HG03460 (cell line): ENCODE measurements around the gene GRAMD1B.

ENCODE experiments used
- ATAC-seq: cut with Tn5 transposase; IDR thresholded peaks from one replicate; pipeline ENCODE4 v1.9.1; 2021; ENCODE audit not compliant: unreplicated experiment

The GRAMD1B gene

DNA sequence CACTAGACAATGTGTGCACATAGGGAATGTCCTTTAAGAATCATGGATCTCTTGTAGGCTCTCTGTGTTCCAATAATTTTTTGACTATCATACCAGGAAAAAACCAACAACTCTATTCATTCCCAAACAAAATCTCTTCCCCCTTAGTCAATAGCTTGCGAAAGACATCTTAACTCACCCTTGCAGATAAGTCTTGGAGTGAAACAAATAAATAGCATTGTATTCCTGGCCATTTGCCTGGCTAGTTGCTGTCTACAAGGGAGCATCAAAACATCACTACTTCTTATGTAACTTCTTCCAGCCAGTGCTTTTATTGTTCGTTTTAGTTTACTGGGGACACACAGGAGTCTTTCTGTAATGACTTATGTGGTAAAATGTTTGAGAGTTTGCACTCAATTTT, 194.9 kb downstream of the GRAMD1B start:
- no peak for ATAC-seq

GRCh38 chr11:123628936-123629683, 199.0 kb downstream of the GRAMD1B start:
- ATAC-seq, result no peak

DNA sequence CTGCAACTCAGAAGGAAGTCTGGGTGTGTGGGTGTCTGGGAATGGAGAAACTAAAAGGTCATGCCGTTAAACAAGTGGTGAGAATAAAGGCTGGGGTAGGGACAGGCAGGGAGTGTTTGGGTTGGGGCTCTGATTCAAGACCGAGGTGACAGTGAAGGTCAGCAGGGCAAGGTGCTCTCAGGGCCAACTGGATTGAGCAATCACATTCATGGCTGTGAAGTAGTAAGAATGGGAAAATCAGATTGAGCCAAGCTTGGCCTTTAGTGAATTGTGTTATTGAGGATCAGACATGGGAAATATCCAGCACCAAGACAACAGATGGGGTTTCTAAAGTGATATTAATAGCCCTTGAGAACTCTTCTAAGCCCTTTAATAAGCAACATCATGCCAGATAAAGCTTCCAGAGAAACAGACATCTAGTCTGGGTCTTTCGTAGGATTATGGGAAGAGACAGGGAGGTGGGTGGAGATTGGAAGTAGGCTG, 200.1 kb downstream of the GRAMD1B start:
- ATAC-seq, result no peak

GRCh38 chr11:123640029-123640428, 210.0 kb downstream of the GRAMD1B start:
- ATAC-seq, result no peak

- ATAC-seq, result peak; percentile 90
Measured at GRCh38 chr11:123640677-123641494, 210.8 kb downstream of the GRAMD1B start.

GRCh38 chr11:123641495-123641840, 211.4 kb downstream of the GRAMD1B start:
- ATAC-seq, result no peak

GRCh38 chr11:123642435-123642834, 212.4 kb downstream of the GRAMD1B start:
- ATAC-seq, result no peak

DNA sequence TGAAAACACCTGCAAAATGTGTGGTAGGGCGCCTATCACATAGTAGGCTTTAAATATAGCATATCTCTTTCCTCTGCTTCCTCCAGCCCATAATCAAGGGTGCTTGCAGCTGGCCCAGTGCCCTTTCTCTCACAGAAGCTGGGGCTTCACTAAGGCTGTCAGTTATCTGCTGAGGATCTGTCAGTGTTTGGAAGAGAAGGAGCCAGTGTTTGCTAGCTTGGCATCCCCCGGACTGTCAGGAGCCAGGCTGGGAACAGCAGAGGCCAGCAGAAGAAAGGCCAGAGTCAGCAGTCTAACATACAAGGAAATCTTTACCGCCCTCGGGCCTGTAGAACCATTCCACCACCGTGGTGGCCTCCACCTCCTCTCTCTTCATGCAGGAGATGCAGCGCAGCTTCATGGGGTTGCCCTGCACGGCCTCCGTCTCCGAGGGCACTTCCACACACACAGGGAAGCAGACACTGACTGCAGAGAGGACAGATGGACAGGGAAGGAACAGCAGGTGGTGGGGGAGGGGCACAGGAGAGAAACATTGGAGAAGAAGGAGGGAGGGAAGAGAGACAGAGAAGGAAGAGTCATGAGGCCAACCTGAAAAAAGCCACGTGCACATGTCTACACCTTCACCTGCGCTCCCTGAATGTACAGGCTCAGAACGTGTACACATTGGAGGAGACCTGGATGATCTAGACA, 215.4 kb downstream of the GRAMD1B start:
- ATAC-seq, result no peak

GRCh38 chr11:123650901-123651300, 220.8 kb downstream of the GRAMD1B start:
- ATAC-seq, result no peak

DNA sequence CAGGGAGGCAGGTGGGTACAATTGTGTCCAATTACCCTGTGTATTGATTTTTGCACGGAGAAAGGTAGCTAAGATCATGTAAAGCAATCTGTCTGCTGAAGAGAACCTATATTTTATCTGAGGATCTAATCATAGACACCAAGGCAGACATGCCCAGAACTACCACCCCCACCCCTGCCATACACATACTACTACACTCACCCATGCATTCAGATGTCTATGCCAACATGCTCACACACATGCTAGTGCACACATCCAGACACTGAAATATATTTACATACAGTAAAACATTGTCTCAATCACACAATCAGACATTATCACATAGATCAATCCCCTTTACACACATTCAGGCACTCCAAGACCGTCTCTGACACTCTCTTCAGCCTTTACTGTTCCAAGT, 222.5 kb downstream of the GRAMD1B start:
- ATAC-seq, result no peak

DNA sequence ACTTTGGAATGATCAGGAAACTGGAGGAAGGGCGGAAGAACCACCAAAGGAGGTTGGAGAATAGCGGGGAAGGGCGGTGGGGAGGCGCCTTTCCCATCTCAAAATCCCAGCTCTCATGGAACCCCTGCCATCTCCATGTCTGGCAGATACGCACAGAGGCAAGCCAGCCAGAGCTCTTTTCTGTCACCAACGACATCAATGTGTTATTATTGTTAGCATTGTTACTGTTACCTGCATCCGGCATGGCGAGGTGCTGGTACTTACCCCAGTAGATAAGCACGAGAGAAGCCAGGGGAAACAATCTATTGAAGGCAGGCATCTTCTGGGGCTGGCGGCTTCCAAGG, 223.4 kb downstream of the GRAMD1B start:
- no peak for ATAC-seq

- no peak for ATAC-seq
Measured at GRCh38 chr11:123653827-123654565, 223.9 kb downstream of the GRAMD1B start.

DNA sequence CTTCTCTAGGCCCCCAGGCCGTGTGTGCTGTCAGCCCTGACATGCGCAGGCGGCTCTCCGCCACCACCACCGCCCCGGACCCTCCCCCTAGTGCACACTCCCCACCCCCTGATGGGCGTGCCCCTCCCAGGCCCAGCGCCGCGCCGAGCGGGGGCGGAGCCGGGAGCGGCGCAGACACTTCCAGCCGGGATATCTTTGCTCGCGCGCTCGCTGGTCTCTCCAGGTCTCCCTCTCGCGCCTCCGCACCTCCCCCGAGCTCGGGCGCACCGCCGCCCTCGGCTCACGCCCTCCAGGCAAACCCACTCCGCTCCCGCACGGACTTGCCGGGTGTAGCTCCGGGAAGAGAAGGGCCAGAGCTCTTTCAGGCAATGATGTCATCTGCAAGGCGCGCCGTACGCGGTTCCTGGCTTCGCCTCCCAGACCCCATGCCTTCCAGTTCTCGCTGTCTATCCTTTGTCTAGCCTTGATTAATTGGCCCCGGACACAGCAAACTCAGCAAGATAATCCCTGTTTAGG, 224.6 kb downstream of the GRAMD1B start, which contains the start of gene SCN3B:
Gene SCN3B, minus strand, starts transcription at position 59 of the 516 bp plus-strand sequence. CDS start 823 bp downstream, outside the sequence.
- no peak for ATAC-seq

- ATAC-seq, result no peak
Measured at GRCh38 chr11:123659311-123659710, 229.2 kb downstream of the GRAMD1B start.

GRCh38 chr11:123659965-123660364, 229.9 kb downstream of the GRAMD1B start:
- ATAC-seq, result peak; percentile 86

DNA sequence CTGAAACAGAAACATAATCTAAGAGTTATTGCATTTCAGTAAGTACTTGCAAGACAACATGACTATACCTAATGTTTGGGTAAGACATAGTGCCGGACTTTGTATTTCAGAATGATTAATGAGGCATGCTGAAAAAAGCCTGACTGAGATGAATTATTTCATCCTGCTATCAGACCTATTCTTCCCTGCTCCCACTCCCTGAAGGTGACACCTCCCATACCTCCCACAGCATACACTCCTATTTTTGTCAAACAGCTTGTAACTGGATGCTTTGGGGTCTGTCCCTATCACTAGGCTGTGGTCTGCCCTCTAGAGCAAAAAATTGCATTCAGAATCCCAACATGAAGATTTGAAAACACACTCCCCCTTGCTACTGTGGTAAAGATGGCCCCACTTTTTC, 235.2 kb downstream of the GRAMD1B start:
- no peak for ATAC-seq

DNA sequence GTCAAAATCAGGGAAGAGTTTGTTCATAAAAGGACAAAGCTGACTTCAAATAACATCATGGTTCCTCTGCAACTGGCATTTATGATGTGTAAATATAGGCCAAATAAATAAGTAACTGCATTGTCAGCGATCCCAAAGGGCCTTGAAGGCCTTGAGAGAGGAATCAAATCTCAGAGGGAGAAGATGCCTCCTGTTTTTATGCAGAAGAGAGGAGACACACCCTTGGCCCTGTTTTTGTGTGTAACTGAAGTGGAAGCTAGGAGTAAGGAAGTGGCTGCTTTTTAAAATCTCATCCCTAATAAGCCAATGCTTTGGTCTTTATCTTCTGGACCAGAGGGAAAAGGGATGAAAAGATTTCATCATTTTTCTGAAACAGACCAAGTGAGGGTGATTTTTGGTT, 240.0 kb downstream of the GRAMD1B start:
- ATAC-seq, result no peak

DNA sequence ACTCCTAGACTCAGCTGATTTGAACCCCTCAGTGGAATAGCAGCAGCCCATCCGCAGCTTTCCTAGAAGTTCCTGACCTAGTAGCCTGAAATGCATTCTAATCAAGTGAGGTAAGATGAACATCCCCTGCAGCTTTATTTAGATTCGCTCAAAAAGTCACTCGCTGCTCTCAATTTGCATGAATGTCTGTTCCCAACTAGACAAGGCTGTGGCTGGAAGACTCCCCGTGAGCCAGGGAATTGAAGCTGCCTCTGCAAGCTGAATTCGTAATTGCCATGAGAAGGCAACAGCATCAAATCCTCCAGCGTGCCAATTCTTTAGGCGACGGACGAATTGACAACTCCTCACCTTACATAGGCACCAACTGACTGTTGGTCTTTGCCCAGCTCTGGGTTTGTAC, 241.5 kb downstream of the GRAMD1B start:
- ATAC-seq, result no peak

DNA sequence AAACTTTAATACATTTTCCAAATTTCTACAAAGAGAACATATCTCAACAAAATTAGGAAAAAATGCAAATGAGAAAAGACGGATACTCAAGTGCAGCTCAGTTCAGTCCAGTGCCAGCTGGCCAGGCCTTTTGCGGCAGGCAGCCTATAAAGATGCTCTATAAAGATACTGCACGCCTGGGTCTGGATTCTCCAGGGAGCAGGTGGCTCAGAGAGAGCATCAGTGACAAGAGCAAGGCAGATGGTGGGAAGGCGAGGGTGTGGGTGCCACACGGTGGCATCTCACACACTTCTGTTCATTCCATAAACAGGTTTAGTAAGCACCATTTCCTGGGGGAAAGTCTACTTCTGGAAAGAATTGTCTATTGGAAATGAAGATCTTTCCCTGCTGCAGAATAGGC, 242.5 kb downstream of the GRAMD1B start:
- ATAC-seq, result no peak

DNA sequence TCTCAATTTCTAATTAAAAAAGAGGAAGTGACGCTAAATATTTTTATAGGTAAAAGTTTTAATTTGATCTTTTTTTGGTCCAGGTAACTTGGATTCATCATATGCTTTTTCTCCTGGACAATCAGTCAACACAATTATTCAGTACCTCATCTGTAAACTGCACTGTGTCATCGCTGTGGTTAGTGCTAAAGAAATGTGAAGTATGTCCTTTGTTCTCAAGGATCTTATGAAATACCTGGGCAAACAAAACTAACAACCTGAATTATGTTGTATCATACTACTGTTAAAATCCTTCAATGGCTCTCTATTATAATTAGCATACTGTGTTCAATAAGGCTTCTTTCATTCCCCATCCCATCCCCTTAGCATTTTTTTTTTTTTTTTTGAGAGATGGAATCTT, 244.2 kb downstream of the GRAMD1B start:
- no peak for ATAC-seq
